Tibial artery (tissue), 4 donors: Measurements from ENCODE around the gene NUP62.

ENCODE experiments used
- DNase-seq, 2 donors: peaks; one replicate each; pipeline ENCODE4 v3.0.0-alpha.2; 2019
- H3K27ac ChIP-seq, 2 donors: fragments of 200-600 bp; sonication (generic) in 1 of 2; 1 replicate in 1 of 2; 2 replicates in 1 of 2; pipeline ENCODE4 v1.5.1; 2018 to 2019; ENCODE audit warnings: mild to moderate bottlenecking in 1 of 2
- H3K27me3 ChIP-seq, 2 donors: fragments of 200-600 bp; sonication (generic) in 1 of 2; one replicate each; pipeline versions ENCODE4 v1.5.1 to v1.6.0; 2016 to 2019
- H3K36me3 ChIP-seq, 3 donors: fragments of 200-600 bp; sonication (generic) in 2 of 3; one replicate each; pipeline ENCODE4 v1.5.1; 2016 to 2019; ENCODE audit warnings: mild to moderate bottlenecking in 2 of 3
- H3K4me1 ChIP-seq, 4 donors: fragments of 200-600 bp; sonication (generic) in 2 of 4; 1 replicate in 3 of 4; 2 replicates in 1 of 4; pipeline ENCODE4 v1.5.1; 2016 to 2019
- H3K4me3 ChIP-seq, 2 donors: fragments of 200-600 bp; sonication (generic) in 1 of 2; 1 replicate in 1 of 2; 2 replicates in 1 of 2; pipeline ENCODE4 v1.5.1; 2018 to 2019; ENCODE audit warnings: mild to moderate bottlenecking in 2 of 2
- H3K9me3 ChIP-seq, 3 donors: fragments of 200-600 bp; sonication (generic) in 1 of 3; one replicate each; pipeline ENCODE4 v1.5.1; 2016 to 2019
- CTCF ChIP-seq, 2 experiments: fragments of 200-600 bp in 1 of 2; fragments of 450-650 bp in 1 of 2; IDR thresholded peaks; one replicate each; pipeline ENCODE4 v1.5.1; 2017 to 2019; ENCODE audit warnings: antibody characterized with exemption in 2 of 2, mild to moderate bottlenecking in 1 of 2, moderate library complexity in 1 of 2
- intact Hi-C: fragments of 100-400 bp; cut with DNase I; formaldehyde crosslinking; loops from one replicate; pipeline ENCODE4 v1.15.0; 2023; ENCODE audit warnings: low total_unique reads

NUP62 gene

GRCh38 chr19:49873834-49874233 lies 55.5 kb downstream of the NUP62 start:
- Histone ChIP-seq H3K4me1 (peaks cover 0 to 44% (median 34%) of the 10 kb centered on the region in 4 donors), H3K9me3 (no peaks in the 10 kb centered on the region), H3K27me3 (no peaks in the 10 kb centered on the region), H3K36me3 (peaks cover 0 to 38% (median 7%) of the 10 kb centered on the region in 3 donors), H3K27ac (no peak overlapping the region), H3K4me3 (no peak overlapping the region)
- no peak for DNase-seq
- no peak for TF ChIP-seq CTCF (IDR thresholded peaks at IDR 0.05)
- intact Hi-C loops = loop anchor here (5.0 kb wide), 1 partner anchor 57 kb away; the partner anchor contains the start of gene MED25

- intact Hi-C loops = loop anchor here (5.0 kb wide), 1 partner anchor 56 kb away; the partner anchor contains the start of gene MED25
- no peak overlapping the region for H3K27ac ChIP-seq
- peaks cover 0 to 38% (median 6%) of the 10 kb centered on the region in 3 donors for H3K36me3 ChIP-seq
- peaks cover 0 to 44% (median 30%) of the 10 kb centered on the region in 4 donors for H3K4me1 ChIP-seq
- no peaks in the 10 kb centered on the region for H3K27me3 ChIP-seq
- no peak overlapping the region for H3K4me3 ChIP-seq
- no peaks in the 10 kb centered on the region for H3K9me3 ChIP-seq
- no peak for DNase-seq
- TF ChIP-seq CTCF (IDR thresholded peaks at IDR 0.05) = no peak
Measured at GRCh38 chr19:49873129-49873521, 56.2 kb downstream of the NUP62 start.

- peaks cover 0 to 38% (median 6%) of the 10 kb centered on the region in 3 donors for H3K36me3 ChIP-seq
- intact Hi-C loops = loop anchor here (5.0 kb wide), 1 partner anchor 55 kb away; the partner anchor contains the start of gene MED25
- no peak for DNase-seq
- H3K4me3 ChIP-seq = no peak overlapping the region
- H3K9me3 ChIP-seq = no peaks in the 10 kb centered on the region
- no peaks in the 10 kb centered on the region for H3K27me3 ChIP-seq
- peaks cover 0 to 45% (median 31%) of the 10 kb centered on the region in 4 donors for H3K4me1 ChIP-seq
- no peak for TF ChIP-seq CTCF (IDR thresholded peaks at IDR 0.05)
- H3K27ac ChIP-seq = no peak overlapping the region
Measured at GRCh38 chr19:49872245-49873128, 56.8 kb downstream of the NUP62 start.

GRCh38 chr19:49871349-49871985 lies 57.8 kb downstream of the NUP62 start:
- DNase-seq = no peak
- H3K9me3 ChIP-seq = no peaks in the 10 kb centered on the region
- H3K4me3 ChIP-seq = no peak overlapping the region
- no peaks in the 10 kb centered on the region for H3K27me3 ChIP-seq
- TF ChIP-seq CTCF (IDR thresholded peaks at IDR 0.05) = no peak
- peaks cover 0 to 38% (median 6%) of the 10 kb centered on the region in 3 donors for H3K36me3 ChIP-seq
- intact Hi-C loops = loop anchor here (5.0 kb wide), 1 partner anchor 54 kb away; the partner anchor contains the start of gene MED25
- no peak overlapping the region for H3K27ac ChIP-seq
- H3K4me1 ChIP-seq = peaks cover 0 to 49% (median 35%) of the 10 kb centered on the region in 4 donors

- Histone ChIP-seq H3K4me1 (peaks cover 0 to 54% (median 41%) of the 10 kb centered on the region in 4 donors), H3K27ac (peak overlapping the region; percentile 89 to 94), H3K4me3 (peak overlapping the region; percentile 53 to 57), H3K36me3 (peaks cover 0 to 38% (median 6%) of the 10 kb centered on the region in 3 donors), H3K9me3 (no peaks in the 10 kb centered on the region), H3K27me3 (no peaks in the 10 kb centered on the region)
- TF ChIP-seq CTCF (IDR thresholded peaks at IDR 0.05) = no peak
- no peak for DNase-seq
- intact Hi-C loops = loop anchor here (5.0 kb wide), 1 partner anchor 53 kb away; the partner anchor contains the start of gene MED25
Measured at GRCh38 chr19:49870309-49870901, 58.9 kb downstream of the NUP62 start.
